BE2C (cell line): ENCODE measurements around the gene NT5DC1.

ENCODE experiments used
- DNase-seq: peaks from one replicate; pipeline ENCODE4 v3.0.0-alpha.2; 2020
- H3K27me3 ChIP-seq: fragments of 250-450 bp; sonication (Bioruptor Pico); 2 replicates; pipeline ENCODE4 v1.5.1; 2020; ENCODE audit warnings: mild to moderate bottlenecking
- H3K36me3 ChIP-seq: fragments of 250-450 bp; sonication (Bioruptor Pico); 2 replicates; pipeline ENCODE4 v1.5.1; 2020; ENCODE audit warnings: mild to moderate bottlenecking
- H3K4me1 ChIP-seq: fragments of 250-450 bp; sonication (Bioruptor Pico); 2 replicates; pipeline ENCODE4 v1.5.1; 2020
- H3K4me3 ChIP-seq: 2 replicates; pipeline ENCODE4 v1.5.1; 2011; ENCODE audit warnings: low read depth, low read length
- H3K9me3 ChIP-seq: fragments of 250-450 bp; sonication (Bioruptor Pico); 2 replicates; pipeline ENCODE4 v1.5.1; 2020
- TF ChIP-seq, protein P1 (sequence below): IDR thresholded peaks from 2 replicates; pipeline ENCODE4 v1.5.1; 2012; ENCODE audit warnings: mild to moderate bottlenecking, low read depth, low read length

NT5DC1 gene

DNA sequence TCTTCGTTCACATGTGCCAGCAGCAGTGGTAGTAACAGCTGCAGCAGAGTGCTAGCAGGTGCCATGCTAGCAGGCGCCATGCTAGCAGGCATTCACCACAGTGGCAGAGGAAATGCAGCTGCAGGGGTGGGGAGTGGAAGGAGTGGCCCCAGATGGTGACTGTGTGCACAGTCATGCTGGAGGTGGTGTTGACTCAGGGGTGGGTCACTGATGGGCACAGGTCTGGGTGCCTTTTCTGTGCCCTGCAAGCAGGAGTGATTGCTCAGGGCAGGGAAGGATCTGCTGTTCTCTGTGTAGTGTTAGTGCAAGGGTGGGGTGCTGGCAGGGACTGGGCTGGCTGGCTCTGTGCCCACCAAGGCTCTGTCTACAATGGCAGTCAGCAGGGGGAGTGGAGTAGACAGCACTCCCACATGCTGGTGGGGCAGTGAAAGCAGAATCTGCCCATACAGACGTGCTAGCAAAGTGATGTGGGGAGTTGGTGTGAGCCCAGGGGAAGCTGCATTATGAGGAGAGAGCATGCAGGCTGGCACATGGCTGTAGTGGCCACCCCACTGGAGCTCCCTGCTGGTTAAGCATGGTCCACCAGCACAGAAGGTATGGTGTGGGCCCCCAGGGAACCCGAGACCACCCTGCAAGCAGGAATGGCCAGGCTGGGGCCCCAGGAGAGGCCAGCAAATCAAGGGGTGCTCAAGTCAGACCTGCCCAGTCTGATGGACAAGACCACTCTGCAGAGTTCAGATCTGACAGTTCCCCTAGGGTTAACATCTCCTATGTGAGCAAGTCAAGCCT is 164.6 kb downstream of the NT5DC1 start:
- H3K36me3 ChIP-seq, result no peaks in the 10 kb centered on the region
- peak; percentile 41 for DNase-seq

DNA sequence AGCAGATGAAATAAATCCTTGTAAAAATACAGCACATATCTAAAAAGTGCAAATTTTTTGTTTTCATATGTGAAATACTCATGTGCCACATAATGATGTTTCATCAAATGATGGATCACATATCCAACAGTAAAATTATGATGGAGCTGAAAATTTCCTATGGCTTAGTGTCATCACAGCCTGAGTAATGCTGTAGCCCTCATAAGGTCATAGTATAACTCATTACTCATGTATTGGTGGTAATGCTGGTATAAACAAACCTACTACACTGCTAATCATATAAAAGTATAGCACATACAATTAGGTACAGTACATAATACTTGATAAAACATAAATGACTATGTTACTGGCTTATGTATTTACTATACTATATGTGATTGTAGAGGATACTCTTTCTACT is 166.2 kb downstream of the NT5DC1 start:
- no peaks in the 10 kb centered on the region; the same call in none of the 2 replicates for H3K4me1 ChIP-seq
- H3K9me3 ChIP-seq, result no peaks in the 10 kb centered on the region
- H3K36me3 ChIP-seq, result no peaks in the 10 kb centered on the region
- DNase-seq, result no peak
- TF ChIP-seq, protein P1, sequence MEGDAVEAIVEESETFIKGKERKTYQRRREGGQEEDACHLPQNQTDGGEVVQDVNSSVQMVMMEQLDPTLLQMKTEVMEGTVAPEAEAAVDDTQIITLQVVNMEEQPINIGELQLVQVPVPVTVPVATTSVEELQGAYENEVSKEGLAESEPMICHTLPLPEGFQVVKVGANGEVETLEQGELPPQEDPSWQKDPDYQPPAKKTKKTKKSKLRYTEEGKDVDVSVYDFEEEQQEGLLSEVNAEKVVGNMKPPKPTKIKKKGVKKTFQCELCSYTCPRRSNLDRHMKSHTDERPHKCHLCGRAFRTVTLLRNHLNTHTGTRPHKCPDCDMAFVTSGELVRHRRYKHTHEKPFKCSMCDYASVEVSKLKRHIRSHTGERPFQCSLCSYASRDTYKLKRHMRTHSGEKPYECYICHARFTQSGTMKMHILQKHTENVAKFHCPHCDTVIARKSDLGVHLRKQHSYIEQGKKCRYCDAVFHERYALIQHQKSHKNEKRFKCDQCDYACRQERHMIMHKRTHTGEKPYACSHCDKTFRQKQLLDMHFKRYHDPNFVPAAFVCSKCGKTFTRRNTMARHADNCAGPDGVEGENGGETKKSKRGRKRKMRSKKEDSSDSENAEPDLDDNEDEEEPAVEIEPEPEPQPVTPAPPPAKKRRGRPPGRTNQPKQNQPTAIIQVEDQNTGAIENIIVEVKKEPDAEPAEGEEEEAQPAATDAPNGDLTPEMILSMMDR, result no peak
- H3K27me3 ChIP-seq, result no peaks in the 10 kb centered on the region
- no peak overlapping the region for H3K4me3 ChIP-seq

More for the DNA sequence above, 164.6 kb downstream of the NT5DC1 start:
- Histone ChIP-seq H3K4me1 (no peaks in the 10 kb centered on the region; the same call in none of the 2 replicates), H3K27me3 (no peaks in the 10 kb centered on the region), H3K4me3 (no peak overlapping the region), H3K9me3 (no peaks in the 10 kb centered on the region)
- TF ChIP-seq, protein P1, result no peak

DNA sequence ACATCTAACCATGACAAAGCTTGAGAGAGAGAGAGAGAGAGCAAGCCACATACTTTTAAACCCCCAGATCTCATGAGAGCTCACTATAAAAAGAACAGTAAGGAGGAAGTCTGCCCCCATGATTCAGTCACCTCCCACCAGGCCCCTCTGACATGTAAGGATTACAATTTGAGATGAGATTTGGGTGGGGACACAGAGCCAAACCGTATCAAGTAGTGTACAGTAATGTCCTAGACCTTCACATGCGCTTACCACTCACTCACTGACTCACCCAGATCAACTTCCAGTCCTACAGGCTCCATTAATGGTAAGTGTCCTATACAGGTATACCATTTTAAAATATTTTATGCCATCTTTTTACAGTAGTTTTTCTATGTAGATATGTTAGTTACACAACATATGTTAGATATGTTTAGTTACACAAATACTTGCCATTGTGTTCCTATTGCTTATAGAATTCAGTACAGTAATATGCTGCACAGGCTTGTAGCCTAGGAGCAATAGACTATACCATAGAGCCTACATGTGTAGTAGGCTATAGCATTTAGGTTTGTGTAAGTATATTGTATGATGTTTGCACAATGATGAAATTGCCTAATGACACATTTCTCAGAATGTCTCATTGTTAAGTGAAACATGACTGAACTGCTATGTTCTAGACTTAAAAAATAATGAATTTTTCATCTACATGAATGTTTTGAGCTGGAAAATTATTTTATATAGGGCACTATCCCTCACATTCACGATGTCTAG is 167.4 kb downstream of the NT5DC1 start:
- Histone ChIP-seq H3K4me3 (no peak overlapping the region), H3K4me1 (no peaks in the 10 kb centered on the region; the same call in none of the 2 replicates), H3K27me3 (no peaks in the 10 kb centered on the region), H3K9me3 (no peaks in the 10 kb centered on the region), H3K36me3 (peaks cover under 1% of the 10 kb centered on the region; the same call in 1 of the 2 replicates)
- no peak for DNase-seq
- TF ChIP-seq, protein P1, result no peak

DNA sequence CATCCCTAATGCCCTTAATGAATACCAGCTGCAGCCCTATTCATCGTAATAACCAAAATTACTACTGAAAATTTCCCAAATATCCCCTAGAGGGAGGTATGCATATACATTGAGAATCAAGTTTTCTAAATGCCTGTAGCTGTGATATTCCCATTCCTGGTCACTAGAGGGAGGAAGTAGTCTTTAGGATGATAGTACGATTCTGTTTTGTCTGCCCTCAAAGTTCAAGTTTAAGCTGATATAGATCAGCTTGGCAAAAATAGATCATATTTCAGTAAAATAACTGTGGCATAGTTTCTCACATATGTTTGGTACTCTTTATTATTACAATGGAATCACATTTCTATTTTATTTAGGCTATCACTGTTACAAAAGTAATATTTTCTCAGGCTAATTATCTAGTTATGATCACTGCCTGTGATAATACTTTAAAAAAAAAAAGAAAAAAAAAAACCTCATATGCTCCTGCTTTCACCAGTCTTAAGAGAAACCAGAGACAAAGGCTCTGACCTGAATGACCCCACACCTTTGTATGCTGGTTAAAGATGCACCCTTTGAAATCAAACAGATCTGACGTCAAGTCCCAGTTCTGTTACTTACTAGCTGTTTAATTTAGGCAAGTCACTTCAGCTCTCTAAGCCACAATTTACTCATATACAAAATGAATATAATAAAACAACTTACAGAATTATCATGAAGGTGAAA is 168.1 kb downstream of the NT5DC1 start:
- Histone ChIP-seq H3K4me3 (no peak overlapping the region), H3K36me3 (peaks cover 5% of the 10 kb centered on the region; the same call in 1 of the 2 replicates), H3K27me3 (no peaks in the 10 kb centered on the region), H3K4me1 (no peaks in the 10 kb centered on the region; the same call in none of the 2 replicates), H3K9me3 (no peaks in the 10 kb centered on the region)
- no peak for DNase-seq
- TF ChIP-seq, protein P1, result peak; percentile 89

DNA sequence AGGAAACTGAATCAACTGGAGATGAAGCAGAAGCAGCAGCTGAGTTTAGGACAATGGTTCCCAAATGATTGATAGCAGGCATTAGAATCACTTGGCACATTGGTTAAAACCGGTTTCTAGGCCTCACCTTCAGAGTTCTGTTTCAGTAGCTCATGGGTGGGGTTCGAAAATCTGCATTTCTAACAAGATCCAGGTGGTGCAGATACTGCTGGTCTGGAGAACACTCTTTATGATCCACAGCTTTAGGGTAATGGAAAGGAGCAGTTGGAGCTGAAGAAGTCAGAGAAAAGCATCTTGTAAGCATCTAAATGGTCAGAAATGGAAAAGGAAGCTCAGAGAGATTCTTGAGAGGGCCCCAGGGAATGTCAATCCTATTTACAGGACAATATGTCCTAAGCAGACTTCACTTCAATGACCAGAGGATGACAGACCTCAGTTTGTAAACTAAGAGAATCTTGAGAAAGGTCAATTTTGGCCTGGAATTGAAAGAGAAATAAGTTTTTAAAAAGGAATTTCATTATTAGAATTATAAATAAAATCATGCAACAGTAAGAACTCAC is 170.6 kb downstream of the NT5DC1 start:
- H3K4me1 ChIP-seq, result no peaks in the 10 kb centered on the region; the same call in none of the 2 replicates
- H3K36me3 ChIP-seq, result peaks cover 16% of the 10 kb centered on the region
- TF ChIP-seq, protein P1, result no peak
- DNase-seq, result no peak
- no peak overlapping the region for H3K4me3 ChIP-seq
- H3K27me3 ChIP-seq, result no peaks in the 10 kb centered on the region
- no peaks in the 10 kb centered on the region for H3K9me3 ChIP-seq
